Heart left ventricle (tissue), 13 donors: Measurements from ENCODE around the gene VDR.

Experiments used
- CTCF ChIP-seq, 12 donors: fragments of 200-600 bp; sonication (generic) in 4 of 12; IDR thresholded peaks; one replicate each; pipeline versions ENCODE4 v1.5.0 to v1.8.0; 2018 to 2022; ENCODE audit warnings: antibody characterized with exemption in 12 of 12, mild to moderate bottlenecking in 5 of 12
- POLR2A ChIP-seq, 2 donors: fragments of 450-650 bp; IDR thresholded peaks; one replicate each; pipeline ENCODE4 v1.6.1; 2017; ENCODE audit warnings: antibody characterized with exemption in 2 of 2, mild to moderate bottlenecking in 2 of 2, moderate library complexity in 2 of 2
- donor health status: ischemic (EF 13 %, LVEDD 7.1; RV severe dilation, severe dysfunction).
- donor health status: DM: no; HTN: yes; CAD: no.
- donor health status: DM: no; HTN: no; CAD: no.
- donor health status: ischemic (EF 25% LVEDD 6.9; RV normal size, moderate dysfunction).
- donor health status: ischemic (EF 25% LVEDD 5.7; RV mildly dilated, moderate dysfunction).
- donor health status: ischemic (EF 35%, LVEDD 5.7; RV mildly dilated, moderate dysfunction).
- donor health status: nonischemic (EF 11% LVEDD 7.7; RV severe dilation, severe dysfunction).
- donor health status: DM: yes; HTN: yes; CAD: no.
- donor health status: PGD.
- donor health status: ischemic (EF 29% LVEDD 5.4; RV normal size, mild dysfunction).
- donor health status: nonischemic (EF 23%, LVEDD 6.1; RV moderate dilation, normal function).

GRCh38 chr12:47874316-47874715 lies 30.5 kb downstream of the VDR start:
- TF ChIP-seq CTCF (IDR thresholded peaks at IDR 0.05) = no peak
- TF ChIP-seq POLR2A (IDR thresholded peaks at IDR 0.05) = no peak
